Measurements from ENCODE around the gene KIRREL1. TPM values are rescaled to one million over a fixed set of nuclear protein-coding genes. Genes with fewer than 3 reads are reported as not detected.

Gene KIRREL1
- total RNA-seq, 4 donors from 2014 or later: 8.8 to 19.6 (median 14.5) TPM

- no peak overlapping the region for H3K4me3 ChIP-seq (ENCODE audit: low read depth, poor library complexity, severe bottlenecking)
- intact Hi-C loops (cut with DNase I; ENCODE audit: low total_unique reads): no loop called here
- DNase-seq (ENCODE audit: low spot score in 2 of 2): no peak
- 55 to 65% methylated on average over 4 of the region's 4 CpGs for WGBS, 2 donors
- TF ChIP-seq CTCF (IDR thresholded peaks at IDR 0.05) (no peak), POLR2A (IDR thresholded peaks at IDR 0.05) (no peak)
Measured at GRCh38 chr1:158046715-158047510, 53.5 kb downstream of the KIRREL1 start.

DNA sequence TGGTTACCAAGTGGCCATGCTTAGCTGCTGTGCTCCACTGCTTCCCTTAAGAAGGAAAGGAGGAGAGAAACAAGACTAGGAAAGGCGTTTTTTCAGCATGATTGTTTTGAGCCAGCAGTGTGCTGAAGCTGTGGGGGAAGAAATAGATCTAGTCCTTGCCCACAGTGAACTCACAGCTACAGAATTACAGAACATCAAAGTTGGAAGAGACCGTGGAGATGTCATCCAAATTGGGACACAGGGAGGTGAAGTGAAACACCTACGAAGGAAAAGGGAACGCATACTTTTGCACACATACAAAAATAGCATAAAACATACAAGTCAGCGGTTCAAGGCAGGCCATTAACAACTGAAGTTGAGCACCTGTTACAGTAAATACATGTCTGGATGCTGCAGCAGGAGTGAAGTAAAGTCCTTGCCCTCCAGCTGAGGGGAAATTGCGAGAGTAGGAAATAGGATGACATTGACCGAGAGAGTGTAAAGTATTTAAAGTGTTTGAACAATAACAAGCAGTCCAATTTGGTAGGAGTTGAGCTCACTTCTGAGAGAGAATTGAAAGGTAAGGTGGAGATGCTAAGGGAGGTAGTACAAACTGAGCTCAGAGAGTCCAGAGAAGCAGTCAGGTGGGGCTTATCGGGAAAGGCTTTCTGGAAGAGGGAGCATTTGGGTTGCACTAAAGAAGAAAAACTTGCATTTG lies 55.1 kb downstream of the KIRREL1 start:
- no peak for TF ChIP-seq POLR2A (IDR thresholded peaks at IDR 0.05)
- TF ChIP-seq CTCF (IDR thresholded peaks at IDR 0.05): no peak
- 85 to 87% methylated on average over 8 of the region's 8 CpGs for WGBS, 2 donors
- intact Hi-C loops (cut with DNase I; ENCODE audit: low total_unique reads): no loop called here

GRCh38 chr1:158049853-158050252 lies 56.4 kb downstream of the KIRREL1 start:
- TF ChIP-seq CTCF (IDR thresholded peaks at IDR 0.05) (no peak), POLR2A (IDR thresholded peaks at IDR 0.05) (no peak)
- no peak overlapping the region for H3K4me3 ChIP-seq (ENCODE audit: low read depth, poor library complexity, severe bottlenecking)
- no peak for DNase-seq (ENCODE audit: low spot score in 2 of 2)
- WGBS, 2 donors: 67 to 76% methylated on average over 5 of the region's 5 CpGs
- intact Hi-C loops (cut with DNase I; ENCODE audit: low total_unique reads): no loop called here

More for the DNA sequence above, 55.1 kb downstream of the KIRREL1 start:
- DNase-seq (ENCODE audit: low spot score in 2 of 2): no peak
- no peak overlapping the region for H3K4me3 ChIP-seq (ENCODE audit: low read depth, poor library complexity, severe bottlenecking)

- DNase-seq (ENCODE audit: low spot score in 2 of 2): no peak
- H3K4me3 ChIP-seq (ENCODE audit: low read depth, poor library complexity, severe bottlenecking): no peak overlapping the region
- intact Hi-C loops (cut with DNase I; ENCODE audit: low total_unique reads): no loop called here
- TF ChIP-seq POLR2A (IDR thresholded peaks at IDR 0.05): no peak
- TF ChIP-seq CTCF (IDR thresholded peaks at IDR 0.05): no peak
Measured at GRCh38 chr1:158053276-158053675, 59.8 kb downstream of the KIRREL1 start.

DNA sequence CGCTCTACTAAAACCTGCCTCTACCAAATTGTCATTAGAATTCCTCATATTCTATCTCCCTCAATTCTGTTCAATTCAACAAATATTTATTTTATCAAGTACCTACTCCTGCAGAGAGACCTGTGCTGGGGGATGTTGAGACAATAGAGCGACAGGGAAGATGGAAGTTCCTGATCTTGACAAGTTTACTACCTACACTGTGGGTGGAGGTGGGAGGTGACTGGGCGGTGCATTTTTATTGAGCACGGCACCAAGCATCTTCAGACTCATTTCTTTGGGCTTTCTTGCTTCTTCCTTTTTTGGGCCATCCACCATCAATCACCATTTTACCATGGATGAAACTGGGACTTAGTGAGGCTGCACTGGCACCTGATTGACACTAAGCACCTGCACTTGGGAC lies 61.3 kb downstream of the KIRREL1 start:
- H3K4me3 ChIP-seq (ENCODE audit: low read depth, poor library complexity, severe bottlenecking): no peak overlapping the region
- WGBS, 2 donors: 91 to 95% methylated on average over 4 of the region's 4 CpGs
- no peak for DNase-seq (ENCODE audit: low spot score in 2 of 2)
- TF ChIP-seq POLR2A (IDR thresholded peaks at IDR 0.05) (no peak), CTCF (IDR thresholded peaks at IDR 0.05) (no peak)
- intact Hi-C loops (cut with DNase I; ENCODE audit: low total_unique reads): no loop called here

Measured in lower leg skin (tissue), 4 donors.